Endothelial cell (in vitro differentiated cells): Measurements from ENCODE around the gene LHX4. TPM values are rescaled to one million over a fixed set of nuclear protein-coding genes. Genes with fewer than 3 reads are reported as not detected.

ENCODE experiments used
- DNase-seq: peaks from one replicate; pipeline ENCODE4 v3.0.0; 2021; ENCODE audit warnings: low spot score
- H3K27ac Mint-ChIP-seq: one replicate; pipeline ENCODE4 v1.8.0; 2021; ENCODE audit warnings: mixed read lengths, inconsistent platforms; ENCODE audit not compliant: unreplicated experiment
- H3K27me3 Mint-ChIP-seq: one replicate; pipeline ENCODE4 v1.8.0; 2021; ENCODE audit warnings: mild to moderate bottlenecking, moderate library complexity, mixed read lengths, inconsistent platforms; ENCODE audit not compliant: unreplicated experiment
- H3K36me3 Mint-ChIP-seq: one replicate; pipeline ENCODE4 v1.8.0; 2021; ENCODE audit warnings: mild to moderate bottlenecking, low read depth, mixed read lengths, inconsistent platforms; ENCODE audit not compliant: unreplicated experiment
- H3K4me1 Mint-ChIP-seq: one replicate; pipeline ENCODE4 v1.8.0; 2021; ENCODE audit warnings: mild to moderate bottlenecking, mixed read lengths, inconsistent platforms; ENCODE audit not compliant: unreplicated experiment
- H3K4me3 Mint-ChIP-seq: one replicate; pipeline ENCODE4 v1.8.0; 2021; ENCODE audit warnings: mild to moderate bottlenecking, mixed read lengths, inconsistent platforms; ENCODE audit not compliant: unreplicated experiment
- H3K9me3 Mint-ChIP-seq: one replicate; pipeline ENCODE4 v1.8.0; 2021; ENCODE audit warnings: mixed read lengths, inconsistent platforms; ENCODE audit not compliant: unreplicated experiment
- total RNA-seq: library from RNA; stranded (reverse); fragmentation: NEBNext Ultra II Directional; extraction: Animal tissue kit (Norgen Biotek cat#: 25700); gene quantifications from one replicate; pipeline ENCODE4 v1.2.1, GENCODE V29; 2021; ENCODE audit not compliant: unreplicated experiment
- TF ChIP-seq, protein P1 (sequence below): fragments of 200-600 bp; sonication (generic); IDR thresholded peaks from one replicate; pipeline ENCODE4 v1.5.0; 2021; ENCODE audit warnings: antibody characterized with exemption; ENCODE audit not compliant: unreplicated experiment

Gene LHX4
- total RNA-seq, 1 donor from 2014 or later: 1.5 TPM

DNA sequence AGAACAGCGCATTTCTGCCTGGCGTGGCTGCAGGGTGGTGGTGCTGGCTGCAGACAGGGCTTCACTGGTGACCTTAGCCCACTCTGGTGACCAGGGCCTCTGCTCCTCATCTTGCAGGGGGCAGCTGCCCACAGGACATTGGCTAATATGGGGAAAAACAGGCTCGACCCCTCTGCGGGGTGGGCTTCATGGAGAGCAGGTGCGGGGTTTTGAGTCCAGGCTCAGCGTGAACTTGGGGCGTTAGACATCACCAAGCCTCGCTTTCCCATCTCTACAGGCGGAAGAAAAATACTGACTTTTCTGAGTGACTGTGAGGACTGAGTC is 24.4 kb downstream of the LHX4 start:
- no peak for DNase-seq
- Mint-ChIP-seq H3K4me3 (no peak overlapping the region), H3K36me3 (peaks cover 18% of the 10 kb centered on the region), H3K27me3 (peaks cover 15% of the 10 kb centered on the region), H3K27ac (no peak overlapping the region), H3K9me3 (no peaks in the 10 kb centered on the region), H3K4me1 (peaks cover 32% of the 10 kb centered on the region)
- TF ChIP-seq, protein P1, sequence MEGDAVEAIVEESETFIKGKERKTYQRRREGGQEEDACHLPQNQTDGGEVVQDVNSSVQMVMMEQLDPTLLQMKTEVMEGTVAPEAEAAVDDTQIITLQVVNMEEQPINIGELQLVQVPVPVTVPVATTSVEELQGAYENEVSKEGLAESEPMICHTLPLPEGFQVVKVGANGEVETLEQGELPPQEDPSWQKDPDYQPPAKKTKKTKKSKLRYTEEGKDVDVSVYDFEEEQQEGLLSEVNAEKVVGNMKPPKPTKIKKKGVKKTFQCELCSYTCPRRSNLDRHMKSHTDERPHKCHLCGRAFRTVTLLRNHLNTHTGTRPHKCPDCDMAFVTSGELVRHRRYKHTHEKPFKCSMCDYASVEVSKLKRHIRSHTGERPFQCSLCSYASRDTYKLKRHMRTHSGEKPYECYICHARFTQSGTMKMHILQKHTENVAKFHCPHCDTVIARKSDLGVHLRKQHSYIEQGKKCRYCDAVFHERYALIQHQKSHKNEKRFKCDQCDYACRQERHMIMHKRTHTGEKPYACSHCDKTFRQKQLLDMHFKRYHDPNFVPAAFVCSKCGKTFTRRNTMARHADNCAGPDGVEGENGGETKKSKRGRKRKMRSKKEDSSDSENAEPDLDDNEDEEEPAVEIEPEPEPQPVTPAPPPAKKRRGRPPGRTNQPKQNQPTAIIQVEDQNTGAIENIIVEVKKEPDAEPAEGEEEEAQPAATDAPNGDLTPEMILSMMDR: no peak

DNA sequence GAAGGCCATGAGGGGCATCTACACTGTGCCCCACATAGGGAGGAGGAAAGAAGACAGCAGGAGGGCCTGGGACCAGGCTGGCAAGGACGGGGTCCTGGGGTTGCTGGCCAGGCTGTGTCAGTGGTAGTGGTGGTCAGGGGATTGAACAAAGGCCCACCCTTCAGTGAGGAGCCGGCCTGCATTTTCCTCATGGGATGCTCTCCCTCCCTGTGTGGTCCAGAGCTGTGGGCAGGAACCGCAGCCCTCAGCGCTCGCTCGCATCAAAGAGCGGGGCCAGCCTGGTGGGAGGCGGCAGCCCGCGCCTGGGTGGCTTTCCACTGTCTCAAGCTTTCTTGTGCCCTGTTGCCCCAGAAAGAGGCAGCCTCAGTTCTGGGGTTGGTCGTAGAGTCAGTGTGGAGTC is 24.8 kb downstream of the LHX4 start:
- H3K4me3 Mint-ChIP-seq: no peak overlapping the region
- H3K27ac Mint-ChIP-seq: no peak overlapping the region
- no peak for DNase-seq
- TF ChIP-seq, protein P1: no peak
- no peaks in the 10 kb centered on the region for H3K9me3 Mint-ChIP-seq
- H3K4me1 Mint-ChIP-seq: peaks cover 28% of the 10 kb centered on the region
- peaks cover 13% of the 10 kb centered on the region for H3K27me3 Mint-ChIP-seq
- H3K36me3 Mint-ChIP-seq: peaks cover 15% of the 10 kb centered on the region

DNA sequence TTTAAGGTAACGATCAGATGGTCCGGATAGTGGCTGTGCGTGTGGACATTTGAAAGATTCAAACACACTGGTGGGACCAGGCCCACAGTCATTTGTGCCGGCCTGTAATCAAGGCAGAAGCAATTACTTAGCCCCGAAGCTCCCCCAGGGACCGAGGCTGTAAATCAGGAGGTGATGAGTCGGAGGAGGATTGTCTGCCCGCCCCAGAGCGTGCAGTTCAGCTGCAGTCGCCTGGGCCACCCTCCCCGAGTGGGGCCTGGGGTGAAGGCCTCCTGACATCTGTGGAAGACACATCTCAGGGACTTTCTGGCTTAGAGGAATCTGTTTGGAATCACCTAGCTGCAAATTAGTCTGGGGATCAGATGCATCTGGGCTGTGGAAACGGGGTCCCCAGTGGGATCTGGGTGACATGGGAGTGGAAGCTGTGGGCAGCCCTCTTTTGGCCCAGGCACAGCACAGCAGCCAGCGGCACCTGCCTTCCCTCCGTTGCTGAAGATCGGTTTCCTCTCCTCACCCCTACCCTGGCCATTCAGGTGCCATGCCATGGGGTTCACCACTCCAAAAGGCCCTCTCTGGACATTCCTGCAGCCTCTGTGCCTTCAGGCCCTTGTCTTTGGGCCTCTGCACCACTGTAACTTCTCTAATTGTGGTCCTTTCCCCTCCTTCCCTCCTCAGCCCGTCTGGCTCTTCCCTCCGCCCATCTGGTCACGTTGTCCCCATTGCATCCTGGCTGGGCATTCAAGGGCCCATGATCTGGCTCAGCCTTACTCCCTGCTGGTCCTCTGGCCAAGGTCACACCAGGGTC is 25.7 kb downstream of the LHX4 start:
- H3K9me3 Mint-ChIP-seq: no peaks in the 10 kb centered on the region
- no peak overlapping the region for H3K27ac Mint-ChIP-seq
- no peak for DNase-seq
- H3K27me3 Mint-ChIP-seq: peaks cover 16% of the 10 kb centered on the region
- TF ChIP-seq, protein P1: no peak
- peaks cover 12% of the 10 kb centered on the region for H3K36me3 Mint-ChIP-seq
- H3K4me1 Mint-ChIP-seq: peaks cover 20% of the 10 kb centered on the region
- no peak overlapping the region for H3K4me3 Mint-ChIP-seq

DNA sequence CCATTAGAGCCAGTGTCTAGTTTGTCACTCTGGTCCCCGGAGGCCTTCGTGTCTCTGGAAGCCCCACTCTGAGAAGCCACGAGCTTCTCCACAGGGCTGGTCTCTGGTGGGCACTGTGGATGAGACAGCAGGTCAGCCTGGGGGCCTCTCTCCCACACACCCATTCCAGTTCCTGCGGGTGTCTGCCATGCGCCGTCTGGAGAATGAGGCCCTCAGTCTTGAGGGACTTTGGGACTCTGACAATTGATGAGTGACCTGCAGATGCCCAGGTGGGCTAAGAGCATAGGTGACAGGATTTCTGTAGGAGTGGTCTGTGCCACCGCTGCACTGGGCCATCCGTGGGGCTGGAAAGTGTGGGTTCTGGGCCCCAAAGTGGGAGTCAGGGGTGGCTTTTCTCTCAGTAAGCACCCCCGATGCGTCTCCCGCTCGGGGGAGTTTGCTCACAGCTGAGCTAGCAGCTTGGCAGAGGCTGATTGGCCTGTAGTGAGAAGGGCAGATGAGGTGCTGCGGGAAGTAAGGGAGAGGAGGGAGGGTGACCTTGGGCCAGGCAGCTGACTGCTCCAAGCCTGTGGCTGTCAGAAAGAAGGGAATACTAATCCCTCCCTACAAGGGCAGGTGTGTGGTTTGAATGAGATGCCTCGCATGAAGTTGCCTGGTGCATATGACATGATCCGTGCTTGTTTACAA is 26.4 kb downstream of the LHX4 start:
- DNase-seq: no peak
- H3K27me3 Mint-ChIP-seq: peaks cover 13% of the 10 kb centered on the region
- no peaks in the 10 kb centered on the region for H3K9me3 Mint-ChIP-seq
- no peak overlapping the region for H3K27ac Mint-ChIP-seq
- H3K36me3 Mint-ChIP-seq: peaks cover 10% of the 10 kb centered on the region
- TF ChIP-seq, protein P1: no peak
- no peak overlapping the region for H3K4me3 Mint-ChIP-seq
- H3K4me1 Mint-ChIP-seq: peaks cover 12% of the 10 kb centered on the region

DNA sequence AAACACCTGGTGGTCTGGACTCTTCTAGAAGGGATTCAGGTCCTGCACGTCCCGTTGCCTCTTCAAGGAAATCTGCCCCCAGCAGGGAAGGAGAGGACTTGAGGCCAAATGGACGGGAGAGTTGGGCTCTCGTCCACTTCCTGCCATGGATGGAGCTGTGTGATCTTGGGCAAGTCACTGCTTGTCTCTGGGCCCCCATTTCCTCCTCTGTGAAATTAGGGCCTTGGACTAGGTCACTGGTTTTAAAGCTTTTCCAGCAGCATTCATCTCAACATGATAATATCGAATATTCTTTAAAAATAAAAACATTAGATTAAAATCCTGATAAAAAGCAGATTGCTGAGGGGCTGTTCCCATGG is 26.9 kb downstream of the LHX4 start:
- TF ChIP-seq, protein P1: no peak
- no peak for DNase-seq
- H3K9me3 Mint-ChIP-seq: no peaks in the 10 kb centered on the region
- H3K36me3 Mint-ChIP-seq: peaks cover 8% of the 10 kb centered on the region
- peaks cover 13% of the 10 kb centered on the region for H3K27me3 Mint-ChIP-seq
- H3K27ac Mint-ChIP-seq: no peak overlapping the region
- H3K4me3 Mint-ChIP-seq: no peak overlapping the region
- peaks cover 7% of the 10 kb centered on the region for H3K4me1 Mint-ChIP-seq
